Fibroblast of mammary gland (primary cell): Measurements from ENCODE around the gene SLC39A11.

Source experiments
- DNase-seq: peaks from one replicate; pipeline ENCODE4 v3.0.0-alpha.2; 2010; ENCODE audit warnings: low read depth
- H3K4me3 ChIP-seq: 2 replicates; pipeline ENCODE4 v1.5.1; 2011; ENCODE audit warnings: low read depth, mild to moderate bottlenecking, low read length, moderate library complexity; ENCODE audit not compliant: control insufficient read depth
- TF ChIP-seq, protein P1 (sequence below): conservative IDR thresholded peaks from 2 replicates; pipeline ENCODE4 v1.5.1; 2011; ENCODE audit warnings: low read depth, low read length, inconsistent platforms; ENCODE audit not compliant: control insufficient read depth, insufficient read depth

SLC39A11 gene

DNA sequence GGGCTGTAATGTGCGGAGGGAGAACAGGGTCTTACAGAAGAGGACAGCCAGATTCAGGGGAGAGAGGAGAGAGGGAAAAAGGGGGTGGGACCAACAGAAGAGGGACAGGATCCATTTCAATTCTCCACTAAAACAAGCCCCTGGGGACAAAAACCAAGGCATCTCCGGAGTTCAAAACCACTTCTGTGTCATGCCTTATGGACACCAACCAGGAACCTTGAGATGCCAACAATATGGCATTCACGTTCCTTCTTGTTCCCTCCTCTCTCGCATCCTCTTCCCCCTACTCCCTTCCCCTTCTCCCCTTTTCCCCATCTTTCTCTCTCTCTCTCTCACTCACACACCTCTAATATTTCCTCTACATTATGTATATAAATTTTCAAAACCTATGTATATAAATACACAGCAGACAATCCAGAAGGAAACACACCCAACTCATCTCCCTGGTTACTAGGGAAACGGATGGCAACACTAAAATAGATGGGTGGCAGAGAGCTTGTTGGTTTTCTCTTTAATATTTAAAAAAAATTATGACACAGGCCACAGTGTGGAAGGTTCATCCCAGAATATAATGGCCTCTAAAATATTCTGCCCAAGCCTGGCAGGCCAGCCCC is 123.1 kb downstream of the SLC39A11 start:
- TF ChIP-seq, protein P1, sequence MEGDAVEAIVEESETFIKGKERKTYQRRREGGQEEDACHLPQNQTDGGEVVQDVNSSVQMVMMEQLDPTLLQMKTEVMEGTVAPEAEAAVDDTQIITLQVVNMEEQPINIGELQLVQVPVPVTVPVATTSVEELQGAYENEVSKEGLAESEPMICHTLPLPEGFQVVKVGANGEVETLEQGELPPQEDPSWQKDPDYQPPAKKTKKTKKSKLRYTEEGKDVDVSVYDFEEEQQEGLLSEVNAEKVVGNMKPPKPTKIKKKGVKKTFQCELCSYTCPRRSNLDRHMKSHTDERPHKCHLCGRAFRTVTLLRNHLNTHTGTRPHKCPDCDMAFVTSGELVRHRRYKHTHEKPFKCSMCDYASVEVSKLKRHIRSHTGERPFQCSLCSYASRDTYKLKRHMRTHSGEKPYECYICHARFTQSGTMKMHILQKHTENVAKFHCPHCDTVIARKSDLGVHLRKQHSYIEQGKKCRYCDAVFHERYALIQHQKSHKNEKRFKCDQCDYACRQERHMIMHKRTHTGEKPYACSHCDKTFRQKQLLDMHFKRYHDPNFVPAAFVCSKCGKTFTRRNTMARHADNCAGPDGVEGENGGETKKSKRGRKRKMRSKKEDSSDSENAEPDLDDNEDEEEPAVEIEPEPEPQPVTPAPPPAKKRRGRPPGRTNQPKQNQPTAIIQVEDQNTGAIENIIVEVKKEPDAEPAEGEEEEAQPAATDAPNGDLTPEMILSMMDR, result no peak
- no peak overlapping the region for H3K4me3 ChIP-seq
- DNase-seq, result no peak

DNA sequence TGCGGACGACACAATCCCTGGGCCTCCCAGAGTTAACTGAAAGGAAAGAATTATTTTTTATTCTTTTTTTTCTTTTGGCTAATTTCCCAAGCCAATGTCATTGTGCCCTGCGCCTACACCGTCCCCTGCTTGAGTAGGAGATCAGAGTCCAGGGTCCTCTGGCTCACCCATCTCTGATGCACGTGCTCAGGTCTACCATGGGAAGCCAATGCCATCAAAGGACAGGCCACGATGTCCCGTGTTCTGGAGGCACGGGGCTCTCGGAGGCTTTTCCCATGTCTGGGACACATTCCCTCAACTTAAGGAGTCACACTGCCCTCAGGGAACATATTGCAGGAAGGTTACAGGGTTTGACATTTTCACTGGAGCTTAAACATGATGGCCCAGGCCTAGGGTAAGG is 123.7 kb downstream of the SLC39A11 start:
- DNase-seq, result no peak
- TF ChIP-seq, protein P1, result no peak

DNA sequence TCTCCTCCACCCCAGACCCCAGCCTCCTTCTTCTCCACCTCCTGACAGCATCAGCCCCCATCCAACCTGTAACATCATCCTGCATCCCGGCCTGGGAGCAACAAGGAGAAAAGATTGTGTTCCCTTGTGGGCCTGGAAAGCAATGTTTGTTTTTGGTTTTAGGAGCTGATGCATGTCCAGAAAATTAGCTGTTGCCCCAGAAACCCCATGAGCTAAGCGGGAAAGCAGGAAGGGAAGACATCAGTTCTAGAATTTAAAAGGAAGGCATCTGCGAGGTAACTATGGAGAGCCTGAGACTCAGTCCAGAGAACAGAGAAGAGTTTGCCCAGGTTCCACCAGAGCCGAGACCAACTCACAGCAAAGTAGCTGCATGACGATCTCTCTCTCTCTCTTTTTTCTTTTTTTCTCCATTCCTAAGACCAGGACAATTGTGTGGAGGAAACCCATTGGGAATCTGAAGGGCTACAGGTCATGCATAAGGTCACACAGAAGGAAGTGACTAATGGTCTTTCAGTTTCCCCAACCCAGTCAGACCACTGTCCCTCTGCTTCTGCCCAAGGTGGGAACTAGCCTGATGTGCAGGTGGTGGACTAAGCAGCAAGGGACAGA is 124.4 kb downstream of the SLC39A11 start:
- no peak overlapping the region for H3K4me3 ChIP-seq
- no peak for DNase-seq
- TF ChIP-seq, protein P1, result no peak

More for the DNA sequence above, 123.7 kb downstream of the SLC39A11 start:
- H3K4me3 ChIP-seq, result no peak overlapping the region

DNA sequence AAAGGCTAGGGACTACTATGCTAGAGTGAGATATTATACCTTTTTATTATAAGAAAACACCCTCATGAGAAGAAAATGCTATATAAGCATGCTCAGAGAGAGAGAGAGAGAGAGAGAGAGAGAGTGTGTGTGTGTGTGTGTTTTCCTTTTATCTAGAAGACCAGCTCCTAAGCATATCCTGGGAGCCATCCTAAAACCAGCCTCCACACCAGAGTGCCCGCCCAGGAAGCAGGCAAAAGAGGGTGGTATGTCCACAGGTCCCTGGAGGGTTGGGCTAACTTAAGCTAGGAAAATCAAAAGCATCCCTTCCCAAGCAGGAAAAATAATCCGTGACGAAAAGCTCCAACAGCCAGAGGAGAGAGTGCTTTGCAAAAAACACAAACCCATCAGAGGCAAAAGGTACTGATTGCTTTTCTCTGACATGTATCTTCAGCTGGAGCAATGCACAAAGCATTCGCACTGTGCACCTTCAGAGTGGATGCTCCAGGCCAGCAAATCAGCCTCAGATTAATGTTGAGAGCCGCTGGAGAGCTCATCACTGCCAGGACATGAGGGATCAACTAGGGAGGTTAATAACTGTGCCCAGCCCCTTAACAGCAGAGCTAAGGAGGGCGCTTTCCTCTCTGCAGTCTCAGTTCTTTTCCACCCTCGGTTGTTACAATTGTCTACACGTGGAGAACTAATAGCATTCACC is 125.1 kb downstream of the SLC39A11 start:
- TF ChIP-seq, protein P1, result no peak
- H3K4me3 ChIP-seq, result no peak overlapping the region
- DNase-seq, result no peak

- TF ChIP-seq, protein P1, result no peak
- no peak for DNase-seq
- H3K4me3 ChIP-seq, result no peak overlapping the region
Measured at GRCh38 chr17:72962106-72962505, 130.4 kb downstream of the SLC39A11 start.

DNA sequence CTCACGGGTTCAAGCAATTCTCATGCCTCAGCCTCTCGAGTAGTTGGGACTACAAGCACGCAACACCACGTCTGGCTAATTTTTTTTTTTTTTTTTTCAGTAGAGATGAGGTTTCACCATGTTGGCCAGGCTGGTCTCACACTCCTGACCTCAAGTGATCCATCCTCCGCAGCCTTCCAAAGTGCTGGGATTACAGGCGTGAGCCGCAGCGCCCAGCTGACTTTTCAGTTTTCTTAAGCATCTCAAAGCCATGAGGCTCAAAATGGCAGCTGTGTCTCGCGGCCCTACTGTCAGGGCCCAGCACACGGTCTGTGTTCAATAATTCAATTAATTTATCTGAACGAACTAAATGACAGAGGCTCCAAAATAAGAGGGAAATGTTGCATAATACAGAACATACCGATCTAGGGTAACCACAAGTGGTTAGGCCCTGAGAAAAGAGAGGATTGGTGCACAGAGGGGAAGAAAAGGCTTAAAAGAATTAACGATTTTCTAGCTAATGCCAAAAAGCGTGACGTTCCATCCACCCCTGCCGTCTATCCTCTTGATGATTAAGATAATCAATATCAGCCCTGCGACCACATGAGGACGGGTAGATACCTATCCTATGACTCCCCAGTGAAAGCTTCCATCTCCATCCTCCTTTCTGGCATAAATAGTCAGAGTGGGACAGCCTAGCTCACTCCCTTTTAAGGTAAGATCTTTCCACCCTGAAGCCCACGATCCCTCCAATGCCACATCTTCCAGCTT is 136.9 kb downstream of the SLC39A11 start:
- no peak overlapping the region for H3K4me3 ChIP-seq
- TF ChIP-seq, protein P1, result no peak
- DNase-seq, result peak; percentile 67
